Measurements from ENCODE around the gene DMAP1.

The DMAP1 gene

DNA sequence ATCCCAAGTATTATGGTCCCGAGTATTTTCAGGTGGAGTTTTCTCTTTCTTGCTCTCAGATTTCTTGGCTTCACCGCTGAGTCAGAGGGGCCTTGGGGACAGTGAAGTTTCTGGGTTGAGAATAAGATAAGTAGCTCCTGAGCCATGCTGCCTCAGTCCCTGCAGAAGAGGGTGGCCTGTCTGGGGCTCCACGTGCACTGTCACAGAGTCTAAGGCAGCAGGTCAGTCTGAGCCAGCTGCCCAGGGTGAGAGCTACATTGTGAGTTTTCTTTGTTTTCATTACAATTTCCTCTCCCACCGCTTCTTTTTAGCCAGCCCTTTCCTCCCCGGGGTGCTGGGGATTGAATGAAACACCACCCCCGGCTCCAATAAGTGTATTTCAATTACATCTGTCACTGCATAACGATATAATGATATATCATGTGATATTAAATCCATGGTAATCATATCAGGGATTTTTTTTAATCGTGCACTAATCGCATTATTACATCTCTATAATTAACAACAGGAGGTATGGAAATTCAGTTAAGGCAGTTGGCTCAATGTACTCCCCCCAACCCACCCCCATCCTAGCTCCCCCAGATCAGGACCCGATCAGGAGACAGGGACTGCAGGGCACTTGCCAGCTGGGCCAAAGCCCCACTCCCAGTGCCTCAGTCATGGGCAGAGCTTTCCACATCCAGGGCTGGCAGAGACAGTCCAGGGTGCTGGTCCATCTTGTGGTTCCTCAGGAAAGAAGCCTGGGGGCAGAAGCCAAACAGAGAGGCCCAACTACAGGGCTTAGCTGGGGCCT, 43.7 kb downstream of the DMAP1 start:
- DNase-seq = no peak

GRCh38 chr1:44259090-44259489, 45.8 kb downstream of the DMAP1 start:
- DNase-seq = no peak

GRCh38 chr1:44260792-44261170, 47.5 kb downstream of the DMAP1 start:
- DNase-seq = peak; percentile 63

DNA sequence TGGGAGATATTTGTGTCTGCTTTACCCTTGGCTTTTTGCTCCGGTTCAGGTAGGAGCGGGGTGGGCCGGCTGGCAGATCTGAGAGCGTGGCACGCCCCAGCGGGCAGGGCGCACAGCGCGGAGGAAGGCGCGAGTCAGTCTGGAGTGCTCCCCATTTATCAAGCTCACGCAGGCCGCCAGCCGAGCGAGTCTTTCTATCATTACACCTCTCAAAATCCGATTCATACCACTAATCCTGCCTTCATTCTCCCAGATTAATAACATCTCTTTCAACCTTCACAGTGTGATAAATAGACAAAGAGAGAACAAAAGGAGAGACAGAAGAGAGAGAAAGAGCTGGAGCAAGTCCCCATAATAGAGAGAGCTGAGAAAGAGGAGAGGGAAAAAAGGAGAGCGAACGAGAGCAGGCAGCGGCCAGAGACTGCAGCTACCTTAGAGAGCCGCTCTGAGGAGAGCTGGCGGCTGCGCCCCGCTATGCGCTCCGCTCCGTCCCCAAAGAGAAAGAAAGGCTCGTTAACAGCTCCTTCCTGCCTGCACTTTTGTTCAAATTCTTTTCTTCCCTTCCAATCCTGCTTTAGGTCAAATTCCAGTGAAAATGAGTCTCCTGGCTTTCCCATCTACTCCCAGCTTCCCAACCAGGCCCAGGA, 48.0 kb downstream of the DMAP1 start:
- DNase-seq = no peak

DNA sequence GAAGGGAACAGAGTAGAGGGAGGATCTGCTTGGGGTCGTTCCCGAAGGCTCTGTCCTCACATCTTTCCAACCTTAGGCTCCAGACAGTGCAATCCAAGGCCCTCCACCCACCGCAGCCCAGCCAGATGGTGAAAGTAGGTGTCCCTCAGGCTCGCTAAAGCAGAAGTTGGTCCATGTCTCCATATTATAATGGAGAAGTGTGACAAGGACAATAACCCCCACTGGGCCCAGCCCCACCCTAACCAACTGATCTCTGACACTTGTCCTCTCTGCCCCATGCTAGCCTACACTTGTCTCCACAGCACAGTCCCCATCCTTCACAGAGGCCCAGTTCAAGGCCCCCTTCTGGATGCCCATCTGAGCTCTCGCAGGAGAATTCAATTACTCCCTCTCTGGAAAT, 48.7 kb downstream of the DMAP1 start:
- DNase-seq = no peak

DNA sequence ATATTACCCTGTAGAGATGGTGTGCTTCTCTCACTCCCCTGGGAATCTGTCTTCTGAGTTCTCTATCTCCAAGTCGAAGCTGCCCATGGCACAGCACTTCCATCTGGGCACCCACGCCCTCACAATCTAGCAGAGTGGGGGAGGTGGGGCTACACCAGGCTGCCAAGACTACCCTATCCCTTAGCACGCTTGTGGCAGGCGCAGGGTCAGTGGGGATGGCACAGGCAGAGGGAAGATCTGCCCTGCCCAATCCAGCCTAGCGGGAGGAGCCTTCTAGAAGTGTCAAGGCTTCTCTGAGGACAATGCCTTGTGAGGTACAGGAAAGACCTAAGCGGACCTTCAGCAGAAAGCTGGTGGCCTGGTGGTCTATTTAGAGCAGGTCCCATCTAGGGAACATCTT, 49.1 kb downstream of the DMAP1 start:
- no peak for DNase-seq

GRCh38 chr1:44262816-44263567, 49.7 kb downstream of the DMAP1 start:
- DNase-seq = no peak

GRCh38 chr1:44263568-44264450, 50.5 kb downstream of the DMAP1 start:
- no peak for DNase-seq

DNA sequence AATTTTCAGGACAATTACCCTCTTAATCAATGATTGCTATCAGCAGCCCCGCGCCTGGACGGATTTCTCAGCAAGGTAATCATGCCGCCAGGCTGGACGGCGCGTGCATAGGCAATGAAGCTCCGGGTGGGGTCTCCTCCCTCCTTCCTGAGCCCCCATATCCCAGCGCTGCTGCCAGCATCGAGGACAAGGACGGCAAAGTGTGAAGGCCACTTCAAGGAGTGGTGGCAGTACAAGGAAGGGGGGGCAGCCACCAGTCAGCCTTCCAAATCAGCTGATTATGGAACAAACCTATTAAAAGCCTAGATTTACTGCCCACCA, 51.1 kb downstream of the DMAP1 start:
- DNase-seq = no peak

- DNase-seq = no peak
Observed at GRCh38 chr1:44265656-44266358, 52.5 kb downstream of the DMAP1 start.

- DNase-seq = no peak
Observed at GRCh38 chr1:44266400-44267344, 53.4 kb downstream of the DMAP1 start.

GRCh38 chr1:44267438-44267837, 54.2 kb downstream of the DMAP1 start:
- peak; percentile 43 for DNase-seq

GRCh38 chr1:44268054-44268453, 54.8 kb downstream of the DMAP1 start:
- DNase-seq = no peak
